ENCODE measurements around the gene LRBA. TPM values are rescaled to one million over a fixed set of nuclear protein-coding genes. Genes with fewer than 3 reads are reported as not detected.

The LRBA gene
- total RNA-seq, 4 donors from 2014 or later, result 13.3 to 21.2 (median 20.1) TPM

DNA sequence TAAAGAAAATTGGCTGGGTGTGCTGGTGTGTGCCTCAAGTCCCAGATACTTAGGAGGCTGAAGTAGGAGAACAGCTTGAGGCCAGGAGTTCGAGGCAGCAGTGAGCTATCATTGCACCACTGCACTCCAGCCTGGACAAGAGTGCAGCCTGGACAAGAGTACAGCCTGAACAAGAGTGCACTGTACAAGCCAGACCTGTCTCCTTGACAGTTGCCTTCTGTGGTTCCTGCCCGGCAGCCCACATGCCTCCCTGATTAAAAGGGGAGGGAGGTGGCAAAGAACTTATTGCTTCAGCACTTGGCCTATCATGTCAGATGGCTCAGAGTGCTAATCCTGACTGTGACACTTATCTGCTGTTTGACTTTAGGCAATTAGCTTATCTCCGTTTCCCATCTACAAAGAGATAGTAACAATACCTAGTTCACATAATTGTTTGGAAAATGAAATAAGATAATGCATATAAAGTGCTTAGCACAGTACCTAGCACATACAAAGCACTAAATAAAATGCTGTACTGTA lies 687.8 kb downstream of the LRBA start:
- no peak overlapping the region for H3K27ac ChIP-seq (replicated peaks in 1 of 4)

DNA sequence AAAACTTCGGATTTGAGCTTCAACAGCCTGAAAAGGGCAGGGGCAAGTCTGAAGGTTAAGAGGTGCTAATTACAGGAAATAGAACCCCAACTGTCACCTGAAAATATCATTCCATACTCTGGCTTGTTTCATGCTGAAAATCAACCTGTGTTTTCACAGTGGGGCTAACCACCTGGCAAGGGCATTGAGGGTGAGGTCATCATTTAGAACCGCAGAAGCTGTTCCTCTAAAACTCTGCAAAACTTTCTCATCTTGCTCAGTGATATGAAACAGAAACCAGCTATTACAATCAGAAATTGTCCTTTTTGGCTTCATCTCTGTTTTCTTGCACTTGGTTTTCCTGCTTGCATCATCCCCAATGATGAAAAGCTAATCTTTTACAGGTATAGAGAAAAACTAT lies 689.2 kb downstream of the LRBA start:
- no peak overlapping the region for H3K4me3 ChIP-seq
- WGBS, result 87% methylated on average over 2 of the region's 2 CpGs
- H3K4me1 ChIP-seq, result no peaks in the 10 kb centered on the region
- no peaks in the 10 kb centered on the region for H3K36me3 ChIP-seq
- H3K27ac ChIP-seq (replicated peaks in 1 of 4), result no peak overlapping the region
- H3K9me3 ChIP-seq, result no peaks in the 10 kb centered on the region
- TF ChIP-seq POLR2A (IDR thresholded peaks at IDR 0.05; ENCODE audit: low read depth), result no peak
- TF ChIP-seq, protein P1, sequence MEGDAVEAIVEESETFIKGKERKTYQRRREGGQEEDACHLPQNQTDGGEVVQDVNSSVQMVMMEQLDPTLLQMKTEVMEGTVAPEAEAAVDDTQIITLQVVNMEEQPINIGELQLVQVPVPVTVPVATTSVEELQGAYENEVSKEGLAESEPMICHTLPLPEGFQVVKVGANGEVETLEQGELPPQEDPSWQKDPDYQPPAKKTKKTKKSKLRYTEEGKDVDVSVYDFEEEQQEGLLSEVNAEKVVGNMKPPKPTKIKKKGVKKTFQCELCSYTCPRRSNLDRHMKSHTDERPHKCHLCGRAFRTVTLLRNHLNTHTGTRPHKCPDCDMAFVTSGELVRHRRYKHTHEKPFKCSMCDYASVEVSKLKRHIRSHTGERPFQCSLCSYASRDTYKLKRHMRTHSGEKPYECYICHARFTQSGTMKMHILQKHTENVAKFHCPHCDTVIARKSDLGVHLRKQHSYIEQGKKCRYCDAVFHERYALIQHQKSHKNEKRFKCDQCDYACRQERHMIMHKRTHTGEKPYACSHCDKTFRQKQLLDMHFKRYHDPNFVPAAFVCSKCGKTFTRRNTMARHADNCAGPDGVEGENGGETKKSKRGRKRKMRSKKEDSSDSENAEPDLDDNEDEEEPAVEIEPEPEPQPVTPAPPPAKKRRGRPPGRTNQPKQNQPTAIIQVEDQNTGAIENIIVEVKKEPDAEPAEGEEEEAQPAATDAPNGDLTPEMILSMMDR (IDR thresholded peaks at IDR 0.05), result no peak
- TF ChIP-seq POLR2AphosphoS5 (IDR thresholded peaks at IDR 0.05), result no peak
- no peak for TF ChIP-seq EP300 (IDR thresholded peaks at IDR 0.05)
- DNase-seq (ENCODE audit: extremely low spot score), result no peak
- intact Hi-C loops (cut with DNase I), result no loop called here
- H3K27me3 ChIP-seq, result no peaks in the 10 kb centered on the region

More for the DNA sequence above, 687.8 kb downstream of the LRBA start:
- H3K36me3 ChIP-seq, result no peaks in the 10 kb centered on the region
- TF ChIP-seq POLR2AphosphoS5 (IDR thresholded peaks at IDR 0.05) (no peak), POLR2A (IDR thresholded peaks at IDR 0.05; ENCODE audit: low read depth) (no peak)
- intact Hi-C loops (cut with DNase I), result no loop called here
- DNase-seq (ENCODE audit: extremely low spot score), result no peak
- H3K4me1 ChIP-seq, result no peaks in the 10 kb centered on the region
- 84% methylated on average over 3 of the region's 3 CpGs for WGBS
- no peaks in the 10 kb centered on the region for H3K9me3 ChIP-seq
- H3K27me3 ChIP-seq, result no peaks in the 10 kb centered on the region
- H3K4me3 ChIP-seq, result no peak overlapping the region

- WGBS, result 75% methylated on average over 7 of the region's 7 CpGs
- H3K9me3 ChIP-seq, result no peaks in the 10 kb centered on the region
- DNase-seq (ENCODE audit: extremely low spot score), result no peak
- no peak overlapping the region for H3K27ac ChIP-seq (replicated peaks in 1 of 4)
- no peak overlapping the region for H3K4me3 ChIP-seq
- no peaks in the 10 kb centered on the region for H3K27me3 ChIP-seq
- no peaks in the 10 kb centered on the region for H3K36me3 ChIP-seq
- TF ChIP-seq, protein P1 (IDR thresholded peaks at IDR 0.05), result no peak
- TF ChIP-seq POLR2AphosphoS5 (IDR thresholded peaks at IDR 0.05), result no peak
- no peak for TF ChIP-seq EP300 (IDR thresholded peaks at IDR 0.05)
- no peak for TF ChIP-seq POLR2A (IDR thresholded peaks at IDR 0.05; ENCODE audit: low read depth)
- intact Hi-C loops (cut with DNase I), result no loop called here
- no peaks in the 10 kb centered on the region for H3K4me1 ChIP-seq
These were observed 691.4 kb downstream of the LRBA start for GRCh38 chr4:150323406-150324325.

- H3K9me3 ChIP-seq, result no peaks in the 10 kb centered on the region
- WGBS, result 95% methylated on average over 4 of the region's 4 CpGs
- H3K27ac ChIP-seq (replicated peaks in 1 of 4), result no peak overlapping the region
- no peaks in the 10 kb centered on the region for H3K36me3 ChIP-seq
- no peak overlapping the region for H3K4me3 ChIP-seq
- no peak for DNase-seq (ENCODE audit: extremely low spot score)
- H3K27me3 ChIP-seq, result no peaks in the 10 kb centered on the region
- TF ChIP-seq POLR2AphosphoS5 (IDR thresholded peaks at IDR 0.05) (no peak), POLR2A (IDR thresholded peaks at IDR 0.05; ENCODE audit: low read depth) (no peak), EP300 (IDR thresholded peaks at IDR 0.05) (no peak)
- TF ChIP-seq, protein P1 (IDR thresholded peaks at IDR 0.05), result no peak
- intact Hi-C loops (cut with DNase I), result no loop called here
- H3K4me1 ChIP-seq, result no peaks in the 10 kb centered on the region
These were observed 692.4 kb downstream of the LRBA start for GRCh38 chr4:150322646-150323045.

- intact Hi-C loops (cut with DNase I), result no loop called here
- TF ChIP-seq POLR2A (IDR thresholded peaks at IDR 0.05; ENCODE audit: low read depth), result no peak
- 76% methylated on average over 3 of the region's 3 CpGs for WGBS
These were observed 694.0 kb downstream of the LRBA start for GRCh38 chr4:150321113-150321512.

More at GRCh38 chr4:150321113-150321512, 694.0 kb downstream of the LRBA start:
- no peaks in the 10 kb centered on the region for H3K9me3 ChIP-seq
- H3K36me3 ChIP-seq, result no peaks in the 10 kb centered on the region
- H3K4me1 ChIP-seq, result no peaks in the 10 kb centered on the region
- no peaks in the 10 kb centered on the region for H3K27me3 ChIP-seq
- no peak for DNase-seq (ENCODE audit: extremely low spot score)
- no peak overlapping the region for H3K27ac ChIP-seq (replicated peaks in 1 of 4)
- H3K4me3 ChIP-seq, result no peak overlapping the region
